T-cell (primary cell): ENCODE measurements around the gene ITGA4. TPM values are rescaled to one million over a fixed set of nuclear protein-coding genes. Genes with fewer than 3 reads are reported as not detected.

Source experiments
- ATAC-seq, 4 experiments: fragments of 200-7000 bp in 3 of 4; fragments of 150-1000 bp in 1 of 4; cut with Tn5 transposase; replicated peaks in 1 of 4; 1 replicate in 3 of 4; 2 replicates in 1 of 4; pipeline ENCODE4 v1.10.0; 2021; ENCODE audit warnings: moderate library complexity in 3 of 4, mild to moderate bottlenecking in 2 of 4, moderate number of reproducible peaks in 1 of 4
- CTCF ChIA-PET, 2 donors: fragments of 300-600 bp; sonication (Branson Sonifier 250); formaldehyde crosslinking; loops; one replicate each; lab custom pipeline; 2022; ENCODE audit warnings: antibody characterized with exemption in 2 of 2; lab: Charles Lee
- POLR2A ChIA-PET, 2 donors: fragments of 300-600 bp; sonication (Branson Sonifier 250); formaldehyde crosslinking; loops; one replicate each; lab custom pipeline; 2022; ENCODE audit warnings: antibody characterized with exemption in 2 of 2; lab: Charles Lee
- DNase-seq, 35 experiments: peaks; one replicate each; pipeline versions ENCODE4 v3.0.0 to v3.0.0-alpha.2; 2013 to 2023
- H3K27ac ChIP-seq: one replicate; pipeline ENCODE4 v1.5.1; 2013; ENCODE audit warnings: low read length
- H3K27me3 ChIP-seq, 2 experiments: replicated peaks in 1 of 2; 1 replicate in 1 of 2; 2 replicates in 1 of 2; pipeline versions ENCODE4 v1.6.1 to v1.7.0; 2013; ENCODE audit warnings: low read length in 1 of 2, mixed read lengths in 1 of 2; ENCODE audit not compliant: control insufficient read depth in 2 of 2, insufficient read depth in 2 of 2; ENCODE audit errors: extremely low read depth in 1 of 2
- H3K36me3 ChIP-seq, 2 donors: 1 replicate in 1 of 2; 2 replicates in 1 of 2; pipeline versions ENCODE4 v1.6.1 to v1.7.0; 2013; ENCODE audit warnings: low read length in 1 of 2; ENCODE audit not compliant: control insufficient read depth in 2 of 2, insufficient read depth in 1 of 2; ENCODE audit errors: extremely low read depth in 1 of 2
- H3K4me1 ChIP-seq, 2 experiments: 1 replicate in 1 of 2; 2 replicates in 1 of 2; pipeline versions ENCODE4 v1.6.1 to v1.7.0; 2013; ENCODE audit warnings: low read length in 2 of 2, mixed read lengths in 1 of 2; ENCODE audit not compliant: insufficient read depth in 2 of 2, control insufficient read depth in 1 of 2; ENCODE audit errors: extremely low read depth in 1 of 2
- H3K4me3 ChIP-seq, 2 donors: 1 replicate in 1 of 2; 2 replicates in 1 of 2; pipeline versions ENCODE4 v1.5.1 to v1.7.0; 2013; ENCODE audit warnings: mild to moderate bottlenecking in 2 of 2, low read length in 1 of 2, moderate library complexity in 1 of 2; ENCODE audit not compliant: control insufficient read depth in 1 of 2; ENCODE audit errors: extremely low read depth in 1 of 2
- H3K9me3 ChIP-seq: 2 replicates; pipeline ENCODE4 v1.7.0; 2013
- H3K27ac Mint-ChIP-seq, 2 donors: one replicate each; pipeline ENCODE4 v1.8.0; 2020 to 2021; ENCODE audit warnings: mild to moderate bottlenecking in 2 of 2, mixed read lengths in 2 of 2
- H3K27me3 Mint-ChIP-seq, 2 donors: one replicate each; pipeline ENCODE4 v1.8.0; 2021 to 2022; ENCODE audit warnings: mixed read lengths in 2 of 2
- H3K36me3 Mint-ChIP-seq: one replicate; pipeline ENCODE4 v1.8.0; 2021; ENCODE audit warnings: mixed read lengths
- H3K4me1 Mint-ChIP-seq, 3 donors: one replicate each; pipeline ENCODE4 v1.8.0; 2020 to 2022; ENCODE audit warnings: mixed read lengths in 3 of 3, mild to moderate bottlenecking in 1 of 3
- H3K4me3 Mint-ChIP-seq, 3 donors: one replicate each; pipeline ENCODE4 v1.8.0; 2020 to 2022; ENCODE audit warnings: mild to moderate bottlenecking in 3 of 3, mixed read lengths in 3 of 3, moderate library complexity in 3 of 3
- H3K9me3 Mint-ChIP-seq, 3 donors: one replicate each; pipeline ENCODE4 v1.8.0; 2020 to 2022; ENCODE audit warnings: mixed read lengths in 3 of 3
- WGBS: methylation state at CpG from one replicate; pipeline ENCODE4 v1.1.5; 2013; ENCODE audit warnings: missing lambda C conversion rate; ENCODE audit not compliant: insufficient coverage; 5-methylcytosine and 5-hydroxymethylcytosine counted together
- total RNA-seq, 35 experiments: library from RNA in 6 of 35; stranded (reverse) in 6 of 35; fragments of 120-200 nt in 1 of 35; gene quantifications; one replicate each; pipeline versions ENCODE4 v1.2.1 to v1.2.4 and lab custom pipeline; 2013 to 2026

The ITGA4 gene
- total RNA-seq, 5 donors from 2014 or later (not counting 1 experiment from before 2014, with no cell fraction given) = 150 to 318 (median 255) TPM

GRCh38 chr2:181461056-181461997, 4.1 kb downstream of the ITGA4 start:
- H3K36me3 Mint-ChIP-seq = peaks cover 51% of the 10 kb centered on the region

DNA sequence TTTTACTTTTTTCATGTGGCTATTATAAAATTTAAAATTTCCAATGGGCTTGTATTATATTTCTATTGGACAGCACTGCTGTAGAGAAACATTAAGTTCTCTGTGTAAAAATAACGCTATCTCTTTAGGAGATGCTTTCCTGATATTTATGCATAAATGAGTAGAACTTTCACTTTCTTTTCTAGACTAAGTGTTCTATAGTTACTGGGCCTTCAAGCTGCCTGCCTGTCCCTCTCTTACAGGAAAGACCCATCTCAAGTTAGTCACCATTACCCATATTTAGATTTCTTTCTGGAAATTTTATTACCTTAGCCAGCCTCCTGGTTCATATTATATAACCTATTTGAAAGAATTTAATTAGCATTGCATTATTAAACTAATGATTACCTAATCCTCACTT, 4.8 kb downstream of the ITGA4 start:
- DNase-seq (peak in 1 of 35 experiments; percentile 54), ATAC-seq (no peak)
- peak overlapping the region; percentile 47 for H3K27ac ChIP-seq
- ChIA-PET CTCF (interaction anchor here in 1 of 2 donors (0.6 to 1.4 kb wide), 4 partner anchors 10 to 340 kb away, joined by 3 read pairs; no protein-coding TSS in a partner anchor), POLR2A (interaction anchor here in 1 of 2 donors (0.8 kb wide), 1 partner anchor 20 kb away, joined by 3 read pairs; no protein-coding TSS in a partner anchor)
- Mint-ChIP-seq H3K4me3 (peak overlapping the region; percentile 55 to 94 (median 62)), H3K27ac (peak overlapping the region; percentile 73 to 84), H3K27me3 (no peaks in the 10 kb centered on the region), H3K4me1 (peaks cover 57 to 78% (median 62%) of the 10 kb centered on the region in 3 donors), H3K36me3 (peaks cover 51% of the 10 kb centered on the region), H3K9me3 (no peaks in the 10 kb centered on the region)
- no peaks in the 10 kb centered on the region for H3K9me3 ChIP-seq
- peaks cover 0 to 15% of the 10 kb centered on the region in 2 donors for H3K36me3 ChIP-seq
- no peaks in the 10 kb centered on the region for H3K27me3 ChIP-seq
- H3K4me3 ChIP-seq = peak overlapping the region; percentile 6 to 84
- peaks cover 21 to 66% of the 10 kb centered on the region in 2 experiments for H3K4me1 ChIP-seq
- WGBS = no CpG with 5 or more reads among the region's 1 CpG

More at GRCh38 chr2:181461056-181461997, 4.1 kb downstream of the ITGA4 start:
- POLR2A ChIA-PET = interaction anchor here (0.5 to 0.8 kb wide), 5 partner anchors 19 to 354 kb away, joined by 3 to 5 read pairs (median 3); no protein-coding TSS in a partner anchor
- H3K27ac Mint-ChIP-seq = peak overlapping the region; percentile 93 to 98
- H3K4me1 Mint-ChIP-seq = peaks cover 57 to 83% (median 64%) of the 10 kb centered on the region in 3 donors
- H3K27me3 ChIP-seq = no peaks in the 10 kb centered on the region
- 12% methylated on average over 3 of the region's 7 CpGs for WGBS
- H3K4me1 ChIP-seq = peaks cover 24 to 61% of the 10 kb centered on the region in 2 experiments
- peak overlapping the region; percentile 47 for H3K27ac ChIP-seq
- peak overlapping the region; percentile 60 to 84 for H3K4me3 ChIP-seq
- no peaks in the 10 kb centered on the region for H3K9me3 ChIP-seq
- H3K9me3 Mint-ChIP-seq = no peaks in the 10 kb centered on the region
- DNase-seq (peak in 4 of 35 experiments; percentile 9 to 46 (median 17)), ATAC-seq (no peak)
- no peaks in the 10 kb centered on the region for H3K27me3 Mint-ChIP-seq
- peaks cover 0 to 15% of the 10 kb centered on the region in 2 donors for H3K36me3 ChIP-seq
- CTCF ChIA-PET = interaction anchor here in 1 of 2 donors (0.6 to 1.4 kb wide), 11 partner anchors 7 to 480 kb away, joined by 3 to 8 read pairs (median 3); no protein-coding TSS in a partner anchor
- peak overlapping the region; percentile 90 to 97 (median 94) for H3K4me3 Mint-ChIP-seq

DNA sequence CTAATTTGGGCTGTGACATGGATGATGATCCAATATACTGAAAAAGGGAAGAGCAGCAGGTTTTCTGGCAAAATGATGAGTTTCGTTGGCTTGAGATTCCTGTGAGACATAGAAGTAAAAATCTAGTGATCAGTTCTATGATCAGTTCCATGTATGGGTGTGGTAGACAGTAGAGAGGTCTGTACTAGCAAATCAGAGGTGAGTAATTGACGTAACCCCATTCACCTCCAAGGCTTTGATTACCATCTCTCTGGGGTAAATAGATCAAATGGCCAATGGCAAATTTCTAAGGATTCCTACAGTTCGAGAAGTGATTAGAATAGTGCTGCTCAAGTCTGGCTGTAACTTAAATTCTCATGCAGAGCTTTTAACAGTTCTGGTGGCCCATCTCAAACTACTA, 6.4 kb downstream of the ITGA4 start:
- POLR2A ChIA-PET = no interaction called here
- peaks cover 0 to 18% of the 10 kb centered on the region in 2 donors for H3K36me3 ChIP-seq
- H3K27ac ChIP-seq = peak overlapping the region; percentile 47
- H3K27me3 Mint-ChIP-seq = no peaks in the 10 kb centered on the region
- no peaks in the 10 kb centered on the region for H3K27me3 ChIP-seq
- peaks cover 53% of the 10 kb centered on the region for H3K36me3 Mint-ChIP-seq
- peaks cover 26 to 78% of the 10 kb centered on the region in 2 experiments for H3K4me1 ChIP-seq
- CTCF ChIA-PET = no interaction called here
- peak overlapping the region; percentile 55 to 94 (median 62) for H3K4me3 Mint-ChIP-seq
- H3K4me1 Mint-ChIP-seq = peaks cover 72 to 89% (median 77%) of the 10 kb centered on the region in 3 donors
- H3K4me3 ChIP-seq = peak overlapping the region in 1 of 2 donors; percentile 0
- ATAC-seq (peak in 2 of 4 experiments; percentile 15 to 35), DNase-seq (peak in 1 of 35 experiments; percentile 28)
- WGBS = 67% methylated on average over 1 of the region's 3 CpGs
- H3K27ac Mint-ChIP-seq = peak overlapping the region; percentile 73 to 84
- H3K9me3 Mint-ChIP-seq = no peaks in the 10 kb centered on the region
- no peaks in the 10 kb centered on the region for H3K9me3 ChIP-seq

GRCh38 chr2:181464966-181465365, 7.8 kb downstream of the ITGA4 start:
- ATAC-seq = peak in 1 of 4 experiments; percentile 18
- Mint-ChIP-seq H3K27ac (peak overlapping the region; percentile 83 to 84), H3K36me3 (peaks cover 50% of the 10 kb centered on the region), H3K4me1 (peaks cover 76 to 83% (median 80%) of the 10 kb centered on the region in 3 donors), H3K9me3 (no peaks in the 10 kb centered on the region), H3K27me3 (no peaks in the 10 kb centered on the region), H3K4me3 (peak overlapping the region; percentile 61 to 94 (median 62))
- Histone ChIP-seq H3K27ac (peak overlapping the region; percentile 58), H3K27me3 (no peaks in the 10 kb centered on the region), H3K4me1 (peaks cover 26 to 73% of the 10 kb centered on the region in 2 experiments), H3K4me3 (no peak overlapping the region), H3K36me3 (peaks cover 0 to 22% of the 10 kb centered on the region in 2 donors), H3K9me3 (no peaks in the 10 kb centered on the region)
- WGBS = 44% methylated on average over 2 of the region's 2 CpGs
- CTCF ChIA-PET = interaction anchor here in 1 of 2 donors (1.0 kb wide), 1 partner anchor 360 kb away, joined by 3 read pairs; no protein-coding TSS in a partner anchor
- DNase-seq = peak in 1 of 35 experiments; percentile 38
- POLR2A ChIA-PET = no interaction called here

DNA sequence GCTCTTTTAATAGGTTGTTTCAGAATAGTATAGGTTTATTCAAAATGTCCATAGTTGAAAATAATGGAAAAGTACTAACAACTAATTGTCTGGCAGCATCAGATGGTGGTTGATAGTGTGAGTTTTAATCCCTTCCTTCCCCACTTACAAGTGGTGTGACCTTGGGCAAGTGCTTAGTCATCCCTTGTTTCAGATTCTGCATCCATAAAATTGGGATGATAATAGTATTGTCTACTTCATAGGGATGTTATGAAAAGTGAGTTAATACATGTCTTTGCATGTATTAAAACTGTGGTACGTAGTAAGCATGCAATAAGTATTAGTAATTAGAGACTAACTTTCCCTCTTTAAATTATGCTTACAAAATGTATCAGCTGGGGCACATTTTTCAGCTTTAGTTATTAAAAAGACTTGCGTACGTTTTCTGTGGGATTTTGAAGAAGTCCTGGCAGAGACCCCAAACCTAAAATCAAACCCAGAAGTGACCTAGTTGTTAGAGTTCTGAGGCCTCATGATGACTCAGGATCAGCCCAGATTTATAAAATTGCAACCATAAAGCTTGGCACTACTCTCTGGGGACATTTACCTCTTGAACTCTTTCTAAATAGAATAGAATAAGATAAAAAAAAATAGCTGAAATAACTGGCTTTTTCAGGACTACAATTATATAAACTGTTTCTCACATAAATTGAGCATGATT, 8.6 kb downstream of the ITGA4 start:
- peaks cover 31 to 74% of the 10 kb centered on the region in 2 experiments for H3K4me1 ChIP-seq
- no peak overlapping the region for H3K4me3 ChIP-seq
- CTCF ChIA-PET = interaction anchor here (0.6 to 2.9 kb wide), 21 partner anchors 8 to 477 kb away, joined by 3 to 37 read pairs (median 4); partner anchors contain the start of gene ITGA4 (in 2 of the 2)
- DNase-seq = peak in 1 of 35 experiments; percentile 36
- no peak for ATAC-seq
- H3K27me3 ChIP-seq = no peaks in the 10 kb centered on the region
- Mint-ChIP-seq H3K36me3 (peaks cover 47% of the 10 kb centered on the region), H3K27me3 (no peaks in the 10 kb centered on the region), H3K4me3 (peak overlapping the region; percentile 61 to 94 (median 62)), H3K27ac (peak overlapping the region; percentile 83 to 84), H3K4me1 (peaks cover 82 to 84% (median 83%) of the 10 kb centered on the region in 3 donors), H3K9me3 (no peaks in the 10 kb centered on the region)
- no CpG with 5 or more reads among the region's 3 CpGs for whole genome bisulfite sequencing
- peaks cover 0 to 28% of the 10 kb centered on the region in 2 donors for H3K36me3 ChIP-seq
- POLR2A ChIA-PET = interaction anchor here (0.5 to 1.3 kb wide), 5 partner anchors 8 to 1560 kb away, joined by 3 to 10 read pairs (median 3); no protein-coding TSS in a partner anchor
- H3K9me3 ChIP-seq = no peaks in the 10 kb centered on the region
- H3K27ac ChIP-seq = peak overlapping the region; percentile 58
